HepG2 (cell line): ENCODE measurements around the gene ACAT2. TPM values are rescaled to one million over a fixed set of nuclear protein-coding genes. Genes with fewer than 3 reads are reported as not detected.

Experiments used
- GZF1 ChIP-seq: sonication (generic); formaldehyde crosslinking; IDR thresholded peaks from 2 replicates; pipeline ENCODE4 v1.5.1; 2020; ENCODE audit warnings: mild to moderate bottlenecking, missing genetic modification reagents
- HNRNPH1 ChIP-seq: fragments of 200-400 bp; formaldehyde crosslinking; optimal IDR thresholded peaks from 2 replicates; pipeline ENCODE3; 2017; ENCODE audit warnings: mild to moderate bottlenecking, low read depth, low read length
- MIXL1 ChIP-seq: IDR thresholded peaks from 2 replicates; pipeline ENCODE4 v1.6.1; 2016
- MXD4 ChIP-seq: IDR thresholded peaks from 2 replicates; pipeline ENCODE4 v1.6.1; 2016; ENCODE audit warnings: mild to moderate bottlenecking, missing biosample characterization, missing genetic modification reagents
- NFIC ChIP-seq: IDR thresholded peaks from 2 replicates; pipeline ENCODE4 v1.6.1; 2012; ENCODE audit warnings: mild to moderate bottlenecking, low read length, inconsistent platforms
- NFYC ChIP-seq: IDR thresholded peaks from 2 replicates; pipeline ENCODE4 v1.6.1; 2016; ENCODE audit warnings: missing genetic modification reagents, missing compliant biosample characterization
- PBX3 ChIP-seq: sonication (generic); formaldehyde crosslinking; IDR thresholded peaks from 2 replicates; pipeline ENCODE4 v1.8.1; 2023; ENCODE audit warnings: missing genetic modification reagents, inconsistent platforms, borderline replicate concordance
- PRPF4 ChIP-seq: fragments of 200-400 bp; formaldehyde crosslinking; IDR thresholded peaks from 2 replicates; pipeline ENCODE4 v1.6.1; 2016; ENCODE audit warnings: low read length, low read depth; ENCODE audit not compliant: poor library complexity, severe bottlenecking
- RFX1 ChIP-seq: fragments of 450-650 bp; IDR thresholded peaks from 2 replicates; pipeline ENCODE4 v1.6.1; 2017
- XBP1 ChIP-seq: sonication (generic); formaldehyde crosslinking; IDR thresholded peaks from 2 replicates; pipeline ENCODE4 v1.5.0; 2020; ENCODE audit warnings: missing genetic modification reagents
- ZBTB7B ChIP-seq: sonication (generic); formaldehyde crosslinking; IDR thresholded peaks from 2 replicates; pipeline ENCODE4 v1.4.0; 2020; ENCODE audit warnings: missing genetic modification reagents
- ZBTB8A ChIP-seq: sonication (generic); formaldehyde crosslinking; IDR thresholded peaks from 2 replicates; pipeline ENCODE4 v1.4.0; 2020; ENCODE audit warnings: mild to moderate bottlenecking, low read depth, missing genetic modification reagents, borderline replicate concordance
- ZEB1 ChIP-seq: IDR thresholded peaks from 2 replicates; pipeline ENCODE4 v1.6.1; 2012; ENCODE audit warnings: mild to moderate bottlenecking, low read depth, inconsistent platforms; ENCODE audit not compliant: insufficient replicate concordance
- ZNF3 ChIP-seq: IDR thresholded peaks from 2 replicates; pipeline ENCODE4 v1.7.0; 2017; ENCODE audit warnings: inconsistent platforms
- ZNF331 ChIP-seq: sonication (generic); formaldehyde crosslinking; IDR thresholded peaks from 2 replicates; pipeline ENCODE4 v1.4.0; 2020; ENCODE audit warnings: missing genetic modification reagents
- ZNF644 ChIP-seq: IDR thresholded peaks from 2 replicates; pipeline ENCODE4 v1.6.1; 2016; ENCODE audit warnings: low read depth
- ZNF839 ChIP-seq: sonication (generic); formaldehyde crosslinking; IDR thresholded peaks from 2 replicates; pipeline ENCODE4 v1.4.0; 2020; ENCODE audit warnings: missing genetic modification reagents, mild to moderate bottlenecking, borderline replicate concordance
- ZSCAN29 ChIP-seq: sonication (generic); formaldehyde crosslinking; conservative IDR thresholded peaks from 2 replicates; pipeline ENCODE4 v1.4.0; 2020; ENCODE audit warnings: mild to moderate bottlenecking, missing genetic modification reagents
- polyA plus RNA-seq, 8 experiments: library from polyadenylated mRNA; depleted of rRNA in 3 of 8; stranded (reverse) in 7 of 8; unstranded in 1 of 8; fragments of >200 nt; fragmentation: Illumina TruSeq in 4 of 8; extraction: Trizol in 4 of 8; gene quantifications; 2 replicates each; pipeline versions ENCODE4 v1.2.1 to v1.2.3, GENCODE V29; 2011 to 2016; ENCODE audit warnings: low read depth in 4 of 8, missing spikeins in 1 of 8, mixed read lengths in 1 of 8; ENCODE audit not compliant: insufficient read depth in 1 of 8
- total RNA-seq, 5 experiments: library from RNA; depleted of rRNA; stranded (reverse); fragments of >200 nt; fragmentation: Illumina TruSeq; extraction: Trizol; gene quantifications; 2 replicates each; pipeline ENCODE4 v1.2.3, GENCODE V29; 2016; ENCODE audit warnings: low read depth in 1 of 5
- TF ChIP-seq, protein P1 (sequence below): sonication (generic); formaldehyde crosslinking; IDR thresholded peaks from 2 replicates; pipeline ENCODE4 v1.4.0; 2020; ENCODE audit warnings: missing genetic modification reagents
- TF ChIP-seq, protein P2 (sequence below): sonication (generic); formaldehyde crosslinking; IDR thresholded peaks from 2 replicates; pipeline ENCODE4 v1.5.0; 2020; ENCODE audit warnings: missing genetic modification reagents
- TF ChIP-seq, protein P3 (sequence below): sonication (generic); formaldehyde crosslinking; IDR thresholded peaks from 2 replicates; pipeline ENCODE4 v1.4.0; 2020; ENCODE audit warnings: missing genetic modification reagents

Gene ACAT2
- total and polyA plus RNA-seq, 2 of the 13 experiments (the other 11 are each of a cell fraction or from before 2014, with no cell fraction given): 121 to 534 TPM

DNA sequence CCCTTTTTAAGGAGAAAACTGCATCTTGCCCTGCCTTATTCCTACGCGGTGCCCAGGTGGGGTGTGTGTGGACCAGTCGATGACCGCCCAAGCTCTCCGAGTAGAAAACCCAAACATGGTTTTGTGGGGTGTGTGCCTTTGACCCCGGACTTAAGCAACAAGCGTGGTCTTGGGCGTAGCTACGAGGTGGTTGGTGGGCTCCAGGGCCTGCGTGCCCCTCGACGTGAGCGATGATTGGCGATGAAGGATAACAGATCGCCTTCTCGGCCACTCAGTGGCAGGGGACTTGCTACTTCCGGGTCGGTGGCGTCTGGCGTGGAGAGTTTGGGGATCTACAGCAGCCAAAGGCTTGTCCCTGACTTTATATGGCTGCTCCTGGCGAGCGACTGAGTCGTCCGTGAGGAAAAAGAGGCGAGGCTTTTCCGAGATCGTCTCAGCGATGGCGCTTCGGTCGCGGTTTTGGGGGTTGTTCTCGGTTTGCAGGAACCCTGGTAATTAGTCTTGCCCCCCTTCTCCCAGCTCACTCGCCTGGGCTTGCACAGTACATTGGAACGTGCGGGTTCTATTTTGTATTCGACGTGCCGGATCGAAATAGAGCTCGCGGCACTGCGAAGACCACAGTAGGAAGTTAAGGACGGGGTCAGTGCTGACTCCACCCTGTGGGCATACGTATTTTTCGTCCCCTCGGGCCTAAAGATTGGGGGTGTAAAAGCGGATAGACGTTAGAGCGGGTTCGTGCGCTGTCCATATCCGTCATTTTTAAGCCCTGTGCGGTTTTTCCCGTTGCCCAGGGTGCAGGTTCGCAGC is 28.5 kb downstream of the ACAT2 start, which contains the start of gene MRPL18 (continued):
- TF ChIP-seq, protein P1, sequence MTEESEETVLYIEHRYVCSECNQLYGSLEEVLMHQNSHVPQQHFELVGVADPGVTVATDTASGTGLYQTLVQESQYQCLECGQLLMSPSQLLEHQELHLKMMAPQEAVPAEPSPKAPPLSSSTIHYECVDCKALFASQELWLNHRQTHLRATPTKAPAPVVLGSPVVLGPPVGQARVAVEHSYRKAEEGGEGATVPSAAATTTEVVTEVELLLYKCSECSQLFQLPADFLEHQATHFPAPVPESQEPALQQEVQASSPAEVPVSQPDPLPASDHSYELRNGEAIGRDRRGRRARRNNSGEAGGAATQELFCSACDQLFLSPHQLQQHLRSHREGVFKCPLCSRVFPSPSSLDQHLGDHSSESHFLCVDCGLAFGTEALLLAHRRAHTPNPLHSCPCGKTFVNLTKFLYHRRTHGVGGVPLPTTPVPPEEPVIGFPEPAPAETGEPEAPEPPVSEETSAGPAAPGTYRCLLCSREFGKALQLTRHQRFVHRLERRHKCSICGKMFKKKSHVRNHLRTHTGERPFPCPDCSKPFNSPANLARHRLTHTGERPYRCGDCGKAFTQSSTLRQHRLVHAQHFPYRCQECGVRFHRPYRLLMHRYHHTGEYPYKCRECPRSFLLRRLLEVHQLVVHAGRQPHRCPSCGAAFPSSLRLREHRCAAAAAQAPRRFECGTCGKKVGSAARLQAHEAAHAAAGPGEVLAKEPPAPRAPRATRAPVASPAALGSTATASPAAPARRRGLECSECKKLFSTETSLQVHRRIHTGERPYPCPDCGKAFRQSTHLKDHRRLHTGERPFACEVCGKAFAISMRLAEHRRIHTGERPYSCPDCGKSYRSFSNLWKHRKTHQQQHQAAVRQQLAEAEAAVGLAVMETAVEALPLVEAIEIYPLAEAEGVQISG (CRISPR knock-in tag): peak; percentile 20; the same call in 1 of the 2 replicates
- no peak for TF ChIP-seq HNRNPH1
- no peak for TF ChIP-seq ZNF644 (CRISPR knock-in tag)
- TF ChIP-seq XBP1 (CRISPR knock-in tag): no peak
- no peak for TF ChIP-seq ZEB1
- TF ChIP-seq, protein P2, sequence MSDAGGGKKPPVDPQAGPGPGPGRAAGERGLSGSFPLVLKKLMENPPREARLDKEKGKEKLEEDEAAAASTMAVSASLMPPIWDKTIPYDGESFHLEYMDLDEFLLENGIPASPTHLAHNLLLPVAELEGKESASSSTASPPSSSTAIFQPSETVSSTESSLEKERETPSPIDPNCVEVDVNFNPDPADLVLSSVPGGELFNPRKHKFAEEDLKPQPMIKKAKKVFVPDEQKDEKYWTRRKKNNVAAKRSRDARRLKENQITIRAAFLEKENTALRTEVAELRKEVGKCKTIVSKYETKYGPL (CRISPR knock-in tag): no peak
- no peak for TF ChIP-seq GZF1 (CRISPR knock-in tag)
- TF ChIP-seq MXD4 (CRISPR knock-in tag): 0 out of 2 replicates have a peak, but pooled peaks have one; percentile 73
- TF ChIP-seq PBX3: peak; percentile 88; the same call in 1 of the 2 replicates
- no peak for TF ChIP-seq ZSCAN29 (CRISPR knock-in tag)
- TF ChIP-seq RFX1: no peak
- no peak for TF ChIP-seq ZBTB7B (CRISPR knock-in tag)
- no peak for TF ChIP-seq ZNF3 (CRISPR knock-in tag)
- peak; percentile 95 for TF ChIP-seq NFYC (CRISPR knock-in tag)
- TF ChIP-seq, protein P3, sequence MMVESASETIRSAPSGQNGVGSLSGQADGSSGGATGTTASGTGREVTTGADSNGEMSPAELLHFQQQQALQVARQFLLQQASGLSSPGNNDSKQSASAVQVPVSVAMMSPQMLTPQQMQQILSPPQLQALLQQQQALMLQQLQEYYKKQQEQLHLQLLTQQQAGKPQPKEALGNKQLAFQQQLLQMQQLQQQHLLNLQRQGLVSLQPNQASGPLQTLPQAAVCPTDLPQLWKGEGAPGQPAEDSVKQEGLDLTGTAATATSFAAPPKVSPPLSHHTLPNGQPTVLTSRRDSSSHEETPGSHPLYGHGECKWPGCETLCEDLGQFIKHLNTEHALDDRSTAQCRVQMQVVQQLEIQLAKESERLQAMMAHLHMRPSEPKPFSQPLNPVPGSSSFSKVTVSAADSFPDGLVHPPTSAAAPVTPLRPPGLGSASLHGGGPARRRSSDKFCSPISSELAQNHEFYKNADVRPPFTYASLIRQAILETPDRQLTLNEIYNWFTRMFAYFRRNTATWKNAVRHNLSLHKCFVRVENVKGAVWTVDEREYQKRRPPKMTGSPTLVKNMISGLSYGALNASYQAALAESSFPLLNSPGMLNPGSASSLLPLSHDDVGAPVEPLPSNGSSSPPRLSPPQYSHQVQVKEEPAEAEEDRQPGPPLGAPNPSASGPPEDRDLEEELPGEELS (CRISPR knock-in tag): no peak
- TF ChIP-seq MIXL1 (CRISPR knock-in tag): 0 out of 2 replicates have a peak, but pooled peaks have one; percentile 29
- TF ChIP-seq NFIC: no peak
- no peak for TF ChIP-seq ZBTB8A (CRISPR knock-in tag)
- TF ChIP-seq ZNF839 (CRISPR knock-in tag): no peak
- no peak for TF ChIP-seq PRPF4
- peak; percentile 49 for TF ChIP-seq ZNF331 (CRISPR knock-in tag)
